Measurements from ENCODE around the gene GRK5. TPM values are rescaled to one million over a fixed set of nuclear protein-coding genes. Genes with fewer than 3 reads are reported as not detected.

The GRK5 gene
- total RNA-seq, 1 experiment from 2014 or later = 1.2 TPM

- no peaks in the 10 kb centered on the region for H3K23me2 ChIP-seq (ENCODE audit: insufficient read length, low read depth, low read length, poor library complexity, severe bottlenecking)
- WGBS (ENCODE audit: extremely low coverage, insufficient read length, low lambda C conversion rate) = no CpG with 5 or more reads among the region's 16 CpGs
- no peaks in the 10 kb centered on the region for H3K79me2 ChIP-seq (ENCODE audit: insufficient read depth, low read length)
- no peak overlapping the region for H2BK15ac ChIP-seq (ENCODE audit: low read depth, low read length)
- H2AK5ac ChIP-seq (ENCODE audit: insufficient read length, low read length) = no peak overlapping the region
- no peak overlapping the region for H2BK20ac ChIP-seq (ENCODE audit: low read depth, low read length, poor library complexity, severe bottlenecking)
- no peak overlapping the region for H3K56ac ChIP-seq (ENCODE audit: insufficient read length, low read depth, low read length)
- Mint-ChIP-seq H3K36me3 (ENCODE audit: insufficient read depth in 1 of 3, low read depth in 3 of 3) (peaks cover 0 to 3% (median 0%) of the 10 kb centered on the region in 3 experiments; a peak in 1 of 7 replicates), H3K9me3 (peaks cover 0 to 3% of the 10 kb centered on the region in 2 experiments; a peak in 1 of 5 replicates), H3K27ac (peak overlapping the region in 1 of 3 experiments; percentile 98; a peak in 2 of 7 replicates), H3K4me1 (peaks cover 41 to 44% of the 10 kb centered on the region in 2 experiments), H3K4me3 (no peak overlapping the region), H3K27me3 (ENCODE audit: low read depth) (peaks cover 9% of the 10 kb centered on the region)
- no peak overlapping the region for H3T11ph ChIP-seq (ENCODE audit: low read length)
- no peak overlapping the region for H3K4ac ChIP-seq (ENCODE audit: low read depth, low read length)
- no peak overlapping the region for H4K8ac ChIP-seq (replicated peaks; ENCODE audit: insufficient read length, low read depth, low read length)
- no peak overlapping the region for H4K5ac ChIP-seq (ENCODE audit: insufficient read length, low read depth, low read length)
- H3K27ac ChIP-seq (ENCODE audit: insufficient read length, low read depth, low read length) = no peak overlapping the region
- H3K23ac ChIP-seq (ENCODE audit: insufficient read length, low read depth, low read length) = no peak overlapping the region
- H4K20me1 ChIP-seq (ENCODE audit: control insufficient read depth, insufficient read depth, insufficient read length) = no peaks in the 10 kb centered on the region
- no peaks in the 10 kb centered on the region for H3K27me3 ChIP-seq (ENCODE audit: insufficient read depth, low read length)
- no peak overlapping the region for H4K91ac ChIP-seq (ENCODE audit: insufficient read length, low read depth, low read length)
- H3K4me2 ChIP-seq (ENCODE audit: insufficient read depth, insufficient read length, low read length) = no peak overlapping the region
- no peaks in the 10 kb centered on the region for H3K79me1 ChIP-seq (ENCODE audit: insufficient read depth, low read depth, low read length, poor library complexity, severe bottlenecking)
- peak; percentile 79 for DNase-seq
- H3K9me3 ChIP-seq (ENCODE audit: control insufficient read depth, low read depth, low read length) = no peaks in the 10 kb centered on the region
- TF ChIP-seq CTCF (conservative IDR thresholded peaks at IDR 0.05) = no peak
- H3K18ac ChIP-seq (ENCODE audit: insufficient read length, low read depth, low read length) = no peak overlapping the region
- no peak overlapping the region for H2AFZ ChIP-seq (ENCODE audit: low read length)
- H2BK12ac ChIP-seq (ENCODE audit: insufficient read length, low read depth, low read length) = no peak overlapping the region
- no peak overlapping the region; the same call in 1 of the 2 replicates for H3K14ac ChIP-seq (ENCODE audit: insufficient read depth, low read length)
- H3K9ac ChIP-seq (ENCODE audit: extremely low read depth, insufficient read length, low read length) = no peak overlapping the region
- no peak overlapping the region for H2BK5ac ChIP-seq (ENCODE audit: insufficient read length, low read length)
- H2BK120ac ChIP-seq (ENCODE audit: low read depth, low read length, poor library complexity, severe bottlenecking) = no peak overlapping the region
- peaks cover 7% of the 10 kb centered on the region; the same call in 1 of the 2 replicates for H3K4me1 ChIP-seq (ENCODE audit: insufficient read depth, low read length)
Observed at GRCh38 chr10:119315128-119316001, 108.0 kb downstream of the GRK5 start.

All from H9 (cell line).